GF-D8 (cell line): Measurements from ENCODE around the gene EFCAB6.

ENCODE experiments used
- DNase-seq: peaks from one replicate; lab custom pipeline; 2025; lab: John Stamatoyannopoulos, UW

Gene EFCAB6

GRCh38 chr22:43846966-43847365 is 34.9 kb upstream of the EFCAB6 start:
- no peak for DNase-seq

GRCh38 chr22:43845981-43846380 is 33.9 kb upstream of the EFCAB6 start:
- DNase-seq: no peak

GRCh38 chr22:43844560-43845545 is 32.7 kb upstream of the EFCAB6 start:
- DNase-seq: no peak

- no peak for DNase-seq
Observed at GRCh38 chr22:43843783-43844530, 31.9 kb upstream of the EFCAB6 start.

GRCh38 chr22:43841742-43842141 is 29.6 kb upstream of the EFCAB6 start:
- DNase-seq: no peak

- DNase-seq: no peak
Observed at GRCh38 chr22:43840851-43841250, 28.7 kb upstream of the EFCAB6 start.

- no peak for DNase-seq
Observed at GRCh38 chr22:43840431-43840830, 28.3 kb upstream of the EFCAB6 start.

GRCh38 chr22:43839781-43840180 is 27.7 kb upstream of the EFCAB6 start:
- DNase-seq: no peak

- DNase-seq: no peak
Observed at GRCh38 chr22:43838571-43839307, 26.6 kb upstream of the EFCAB6 start.

- no peak for DNase-seq
Observed at GRCh38 chr22:43838161-43838560, 26.1 kb upstream of the EFCAB6 start.

- no peak for DNase-seq
Observed at GRCh38 chr22:43837666-43838065, 25.6 kb upstream of the EFCAB6 start.

- no peak for DNase-seq
Observed at GRCh38 chr22:43835736-43836135, 23.6 kb upstream of the EFCAB6 start.

GRCh38 chr22:43835166-43835565 is 23.1 kb upstream of the EFCAB6 start:
- DNase-seq: no peak

GRCh38 chr22:43833286-43834240 is 21.5 kb upstream of the EFCAB6 start:
- DNase-seq: no peak

- no peak for DNase-seq
Observed at GRCh38 chr22:43832393-43833265, 20.5 kb upstream of the EFCAB6 start.

- DNase-seq: no peak
Observed at GRCh38 chr22:43831561-43832392, 19.7 kb upstream of the EFCAB6 start.

- no peak for DNase-seq
Observed at GRCh38 chr22:43830931-43831560, 18.9 kb upstream of the EFCAB6 start.

GRCh38 chr22:43829904-43830851 is 18.1 kb upstream of the EFCAB6 start:
- no peak for DNase-seq
